ENCODE results near the gene ZNF219. TPM values are rescaled to one million over a fixed set of nuclear protein-coding genes. Genes with fewer than 3 reads are reported as not detected.

Gene ZNF219
- total and polyA plus RNA-seq, 2 of the 13 experiments (the other 11 are each of a cell fraction or from before 2014, with no cell fraction given), result 34.5 to 36.6 TPM

GRCh38 chr14:21096978-21097635 is 1.3 kb downstream of the ZNF219 start (continued):
- TF ChIP-seq SMAD9 (CRISPR knock-in tag; IDR thresholded peaks at IDR 0.05) (no peak), ZFYVE20 (CRISPR knock-in tag; IDR thresholded peaks at IDR 0.05; ENCODE audit: borderline replicate concordance, low read depth) (no peak), CHD2 (IDR thresholded peaks at IDR 0.05; ENCODE audit: low read depth, low read length) (no peak), GTF2F1 (IDR thresholded peaks at IDR 0.05; ENCODE audit: low read length) (no peak), ZNF329 (CRISPR knock-in tag; IDR thresholded peaks at IDR 0.05; ENCODE audit: low read depth) (no peak), SRY (CRISPR knock-in tag; IDR thresholded peaks at IDR 0.05) (no peak), ZNF83 (CRISPR knock-in tag; IDR thresholded peaks at IDR 0.05; ENCODE audit: borderline replicate concordance) (no peak), SIX4 (CRISPR knock-in tag; IDR thresholded peaks at IDR 0.05) (no peak), ZFP62 (CRISPR knock-in tag; IDR thresholded peaks at IDR 0.05) (no peak), ZKSCAN1 (IDR thresholded peaks at IDR 0.05; ENCODE audit: low read length) (no peak), KAT7 (CRISPR knock-in tag; IDR thresholded peaks at IDR 0.05; ENCODE audit: borderline replicate concordance) (no peak), RORA (CRISPR knock-in tag; IDR thresholded peaks at IDR 0.05) (no peak), PHF21A (CRISPR knock-in tag; IDR thresholded peaks at IDR 0.05) (no peak), ZNF766 (CRISPR knock-in tag; IDR thresholded peaks at IDR 0.05; ENCODE audit: borderline replicate concordance) (no peak), ZNF546 (CRISPR knock-in tag; conservative IDR thresholded peaks at IDR 0.05) (no peak), GABPB1 (CRISPR knock-in tag; IDR thresholded peaks at IDR 0.05) (no peak), ZSCAN30 (CRISPR knock-in tag; IDR thresholded peaks at IDR 0.05) (no peak), POLR2AphosphoS5 (IDR thresholded peaks at IDR 0.05; ENCODE audit: low read depth, low read length) (no peak; the same call in 1 of the 2 replicates), BCLAF1 (IDR thresholded peaks at IDR 0.05) (no peak), CBX5 (CRISPR knock-in tag; IDR thresholded peaks at IDR 0.05; ENCODE audit: borderline replicate concordance) (no peak; the same call in 1 of the 2 replicates), CREM (IDR thresholded peaks at IDR 0.05) (no peak), CREM (CRISPR knock-in tag; IDR thresholded peaks at IDR 0.05) (no peak), PCBP2 (optimal IDR thresholded peaks at IDR 0.05; ENCODE audit: low read depth, low read length, poor library complexity, severe bottlenecking) (no peak), ZFP36L2 (CRISPR knock-in tag; IDR thresholded peaks at IDR 0.05) (no peak), SP2 (CRISPR knock-in tag; IDR thresholded peaks at IDR 0.05) (no peak), ZNF737 (CRISPR knock-in tag; IDR thresholded peaks at IDR 0.05; ENCODE audit: borderline replicate concordance) (0 out of 2 replicates have a peak, but pooled peaks have one; percentile 22), TAF1 (CRISPR knock-in tag; IDR thresholded peaks at IDR 0.05) (no peak), ZNF12 (CRISPR knock-in tag; IDR thresholded peaks at IDR 0.05) (no peak), RARA (CRISPR knock-in tag; IDR thresholded peaks at IDR 0.05) (no peak), CHD4 (IDR thresholded peaks at IDR 0.05; ENCODE audit: borderline replicate concordance, low read length) (no peak), ZSCAN22 (CRISPR knock-in tag; IDR thresholded peaks at IDR 0.05) (no peak), ESRRA (CRISPR knock-in tag; IDR thresholded peaks at IDR 0.05; ENCODE audit: low read depth) (no peak), CREBL2 (CRISPR knock-in tag; IDR thresholded peaks at IDR 0.05; ENCODE audit: borderline replicate concordance) (no peak), DNMT3B (CRISPR knock-in tag; conservative IDR thresholded peaks at IDR 0.05) (no peak)

Measured in HepG2 (cell line).